A172 (cell line): ENCODE measurements around the gene POTEG. TPM values are rescaled to one million over a fixed set of nuclear protein-coding genes. Genes with fewer than 3 reads are reported as not detected.
"Not testable (repeated sequence)": the region's sequence is repeated elsewhere in the genome, so short reads cannot be mapped to it uniquely, and the experiment has no call there.

ENCODE experiments used
- DNase-seq: peaks from one replicate; pipeline ENCODE4 v3.0.0-alpha.2; 2015; ENCODE audit warnings: low spot score
- total RNA-seq: library from RNA; depleted of rRNA; stranded (reverse); fragments of >200 nt; shearing (Covaris generic); gene quantifications from 2 replicates; pipeline ENCODE4 v1.2.3, GENCODE V29; 2014

Gene POTEG
- total RNA-seq, 1 experiment from 2014 or later, result not detected

DNA sequence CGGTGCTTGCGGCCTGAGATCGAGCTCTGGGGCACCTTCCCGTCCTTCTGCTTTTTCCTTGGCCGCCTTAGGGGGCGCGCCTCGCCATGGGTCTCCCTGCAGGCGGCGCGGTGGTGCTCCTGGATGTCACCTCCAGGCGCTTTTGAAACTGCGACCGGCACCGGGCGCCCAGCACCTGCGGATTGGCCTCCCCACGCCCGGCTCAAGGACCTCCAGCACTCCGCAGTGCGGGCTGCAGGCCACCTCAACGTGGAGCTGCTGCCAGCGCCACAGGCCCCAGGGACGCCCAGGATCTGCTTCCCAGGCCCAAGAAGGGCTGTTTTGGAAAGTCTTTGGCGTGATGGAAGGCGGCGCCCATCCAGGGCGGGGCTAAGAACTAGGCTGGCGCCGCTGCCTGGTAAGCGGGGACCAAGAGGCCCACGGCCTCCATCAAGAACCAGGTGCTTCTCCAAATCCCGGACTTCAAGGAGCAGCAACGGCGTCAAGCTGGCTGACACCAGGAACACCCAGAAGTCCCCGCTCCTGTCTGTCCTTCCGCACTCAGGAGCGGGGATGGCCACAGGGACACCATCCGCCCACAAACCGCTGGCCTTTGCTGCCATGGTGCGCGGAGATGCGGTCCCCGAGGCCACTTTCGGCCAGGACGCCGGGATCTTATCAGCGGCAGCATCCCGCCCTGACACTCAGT lies 61.2 kb downstream of the POTEG start:
- DNase-seq, result not testable (repeated sequence)

DNA sequence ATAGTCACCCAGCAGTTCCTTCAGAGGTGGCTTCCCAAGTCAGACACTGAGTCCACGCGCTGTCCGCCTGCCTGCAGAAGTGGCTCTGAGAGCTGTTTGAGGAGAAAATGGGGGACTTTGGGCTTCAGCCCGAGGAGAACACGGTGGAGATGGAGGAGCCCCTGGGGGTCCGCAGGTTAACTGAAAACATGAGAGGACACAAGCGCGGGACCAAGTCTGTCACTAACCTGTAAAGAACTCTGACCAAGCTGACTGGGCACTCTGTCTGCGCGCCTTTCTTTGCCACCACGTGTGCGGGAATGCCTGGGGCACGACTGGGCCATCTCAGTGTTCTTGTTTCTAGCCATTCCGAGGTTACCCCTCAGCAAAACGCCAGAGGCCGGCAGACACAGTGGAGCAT lies 62.4 kb downstream of the POTEG start:
- DNase-seq, result not testable (repeated sequence)

GRCh38 chr14:19362803-19363202 lies 71.3 kb downstream of the POTEG start:
- DNase-seq, result not testable (repeated sequence)

DNA sequence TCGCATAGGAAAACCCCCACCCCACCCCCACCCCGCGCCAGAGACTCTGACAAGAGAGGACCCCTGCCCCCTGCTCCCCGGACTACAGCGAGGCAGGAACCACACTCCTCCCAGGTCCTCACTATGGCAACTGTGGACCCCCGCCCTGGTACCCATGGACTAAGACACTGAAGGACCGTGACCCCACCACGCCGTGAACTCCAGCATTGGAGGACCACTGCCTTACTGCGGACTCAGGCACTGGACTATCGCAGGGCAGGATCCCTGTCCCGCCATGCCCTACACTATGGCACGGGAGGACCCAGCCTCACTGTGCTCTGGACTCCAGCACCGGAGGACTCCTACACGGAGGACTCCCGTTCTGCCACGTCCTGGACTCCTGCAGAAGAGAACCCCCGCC lies 71.8 kb downstream of the POTEG start:
- not testable (repeated sequence) for DNase-seq

DNA sequence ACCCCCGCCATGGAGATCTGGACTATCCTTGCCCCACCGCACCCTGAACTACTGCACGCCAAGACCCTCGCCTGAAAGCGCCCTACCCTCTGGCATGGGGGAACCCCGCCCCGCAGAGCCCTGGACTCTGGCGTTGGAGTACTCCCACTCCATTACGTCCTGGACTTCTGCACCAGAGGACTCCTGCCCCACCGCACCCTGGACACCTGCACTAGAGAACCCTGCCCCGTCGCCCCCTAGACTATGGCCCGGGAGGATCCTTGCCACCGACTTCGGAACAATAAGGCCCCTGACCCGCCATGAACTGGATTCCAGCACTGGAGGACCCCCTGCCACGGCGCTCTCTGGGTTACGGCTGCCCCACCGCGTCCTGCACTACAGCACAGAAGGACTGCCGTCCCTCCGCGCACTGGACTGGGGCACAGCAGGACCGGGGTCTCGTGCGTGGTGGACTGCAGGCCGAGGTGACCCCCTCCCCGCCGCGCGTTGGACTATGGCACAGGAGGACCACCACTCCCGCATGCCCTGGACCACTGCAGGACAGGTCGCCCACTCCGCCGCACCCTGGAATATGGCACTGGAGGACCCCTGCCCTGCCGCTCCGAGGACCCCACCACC lies 72.4 kb downstream of the POTEG start:
- not testable (repeated sequence) for DNase-seq

DNA sequence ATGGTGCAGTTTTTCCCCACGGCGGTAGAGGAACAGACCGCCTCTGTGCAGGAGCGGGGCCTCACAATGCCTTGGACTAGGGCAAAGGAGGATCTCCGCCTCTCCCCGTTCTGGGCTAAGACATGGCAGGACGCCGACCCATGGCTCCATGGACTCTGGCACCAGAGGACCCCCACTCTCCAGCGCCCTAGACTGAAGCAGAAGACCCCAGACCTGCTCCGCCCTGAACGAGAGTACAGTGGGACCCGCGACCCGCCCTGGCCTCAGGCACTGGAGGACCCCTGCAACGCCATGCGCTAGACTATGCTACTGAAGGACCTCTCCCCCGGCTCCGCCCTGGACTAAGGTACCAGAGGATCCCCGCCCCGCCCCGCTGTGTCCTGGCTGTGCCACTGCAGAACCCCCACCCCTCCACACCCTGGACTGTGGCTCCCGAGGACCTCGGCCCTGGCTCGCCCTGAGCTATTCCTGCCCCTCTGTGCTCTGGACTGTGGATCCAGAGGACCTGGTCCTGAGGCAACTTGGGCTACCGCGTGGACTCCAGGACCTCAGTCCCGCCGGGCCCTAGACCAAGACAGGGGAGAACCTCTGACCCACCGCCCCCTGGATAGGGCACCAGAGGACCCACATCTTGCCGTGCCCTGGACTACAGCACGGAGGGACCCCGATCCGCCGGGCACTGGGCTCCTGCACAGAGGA lies 73.1 kb downstream of the POTEG start:
- DNase-seq, result not testable (repeated sequence)
